WERI-Rb-1 (cell line): Measurements from ENCODE around the gene EHF.

ENCODE experiments used
- DNase-seq: peaks from one replicate; pipeline ENCODE4 v3.0.0-alpha.2; 2020
- H3K27ac ChIP-seq: fragments of 250-450 bp; sonication (Bioruptor Pico); 2 replicates; pipeline ENCODE4 v1.5.1; 2020; ENCODE audit warnings: mild to moderate bottlenecking, moderate library complexity
- H3K27me3 ChIP-seq: fragments of 250-450 bp; sonication (Bioruptor Pico); 2 replicates; pipeline ENCODE4 v1.5.1; 2021; ENCODE audit warnings: mild to moderate bottlenecking, low read depth, moderate library complexity; ENCODE audit not compliant: insufficient read depth, severe bottlenecking
- H3K36me3 ChIP-seq: fragments of 250-450 bp; sonication (Bioruptor Pico); 2 replicates; pipeline ENCODE4 v1.5.1; 2020; ENCODE audit warnings: mild to moderate bottlenecking, moderate library complexity
- H3K4me3 ChIP-seq: 2 replicates; pipeline ENCODE4 v1.5.1; 2011; ENCODE audit warnings: low read depth, mild to moderate bottlenecking, control low read depth, low read length
- H3K9me3 ChIP-seq: fragments of 250-450 bp; sonication (Bioruptor Pico); 2 replicates; pipeline ENCODE4 v1.5.1; 2021; ENCODE audit warnings: mild to moderate bottlenecking, moderate library complexity; ENCODE audit not compliant: severe bottlenecking
- TF ChIP-seq, protein P1 (sequence below): IDR thresholded peaks from 2 replicates; pipeline ENCODE4 v1.5.1; 2011; ENCODE audit warnings: low read depth, mild to moderate bottlenecking, control low read depth, inconsistent platforms, low read length

Gene EHF

DNA sequence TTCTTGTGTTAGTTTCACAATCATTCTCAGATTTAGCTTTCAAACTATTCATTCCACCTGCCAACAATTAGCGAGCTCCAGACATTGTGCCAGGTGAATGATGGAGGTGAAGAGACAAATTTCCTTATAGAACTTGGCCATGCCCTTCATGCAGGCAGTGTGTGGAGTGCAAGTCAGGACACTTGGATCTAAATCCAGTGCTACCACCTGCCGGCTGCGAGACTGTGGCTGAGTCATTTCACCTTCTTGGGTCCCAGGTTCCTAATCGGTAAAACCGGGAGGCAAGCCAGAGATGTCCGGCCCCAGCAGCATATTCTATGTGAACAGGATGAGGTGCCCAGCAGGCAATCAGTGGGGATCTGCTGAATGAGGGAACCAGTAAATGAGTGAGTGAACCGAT lies 18.6 kb upstream of the EHF start:
- DNase-seq, result peak; percentile 47
- H3K4me3 ChIP-seq, result no peak overlapping the region
- H3K36me3 ChIP-seq, result no peaks in the 10 kb centered on the region
- TF ChIP-seq, protein P1, sequence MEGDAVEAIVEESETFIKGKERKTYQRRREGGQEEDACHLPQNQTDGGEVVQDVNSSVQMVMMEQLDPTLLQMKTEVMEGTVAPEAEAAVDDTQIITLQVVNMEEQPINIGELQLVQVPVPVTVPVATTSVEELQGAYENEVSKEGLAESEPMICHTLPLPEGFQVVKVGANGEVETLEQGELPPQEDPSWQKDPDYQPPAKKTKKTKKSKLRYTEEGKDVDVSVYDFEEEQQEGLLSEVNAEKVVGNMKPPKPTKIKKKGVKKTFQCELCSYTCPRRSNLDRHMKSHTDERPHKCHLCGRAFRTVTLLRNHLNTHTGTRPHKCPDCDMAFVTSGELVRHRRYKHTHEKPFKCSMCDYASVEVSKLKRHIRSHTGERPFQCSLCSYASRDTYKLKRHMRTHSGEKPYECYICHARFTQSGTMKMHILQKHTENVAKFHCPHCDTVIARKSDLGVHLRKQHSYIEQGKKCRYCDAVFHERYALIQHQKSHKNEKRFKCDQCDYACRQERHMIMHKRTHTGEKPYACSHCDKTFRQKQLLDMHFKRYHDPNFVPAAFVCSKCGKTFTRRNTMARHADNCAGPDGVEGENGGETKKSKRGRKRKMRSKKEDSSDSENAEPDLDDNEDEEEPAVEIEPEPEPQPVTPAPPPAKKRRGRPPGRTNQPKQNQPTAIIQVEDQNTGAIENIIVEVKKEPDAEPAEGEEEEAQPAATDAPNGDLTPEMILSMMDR, result no peak
- no peaks in the 10 kb centered on the region for H3K9me3 ChIP-seq
- H3K27me3 ChIP-seq, result no peaks in the 10 kb centered on the region
- no peak overlapping the region for H3K27ac ChIP-seq

DNA sequence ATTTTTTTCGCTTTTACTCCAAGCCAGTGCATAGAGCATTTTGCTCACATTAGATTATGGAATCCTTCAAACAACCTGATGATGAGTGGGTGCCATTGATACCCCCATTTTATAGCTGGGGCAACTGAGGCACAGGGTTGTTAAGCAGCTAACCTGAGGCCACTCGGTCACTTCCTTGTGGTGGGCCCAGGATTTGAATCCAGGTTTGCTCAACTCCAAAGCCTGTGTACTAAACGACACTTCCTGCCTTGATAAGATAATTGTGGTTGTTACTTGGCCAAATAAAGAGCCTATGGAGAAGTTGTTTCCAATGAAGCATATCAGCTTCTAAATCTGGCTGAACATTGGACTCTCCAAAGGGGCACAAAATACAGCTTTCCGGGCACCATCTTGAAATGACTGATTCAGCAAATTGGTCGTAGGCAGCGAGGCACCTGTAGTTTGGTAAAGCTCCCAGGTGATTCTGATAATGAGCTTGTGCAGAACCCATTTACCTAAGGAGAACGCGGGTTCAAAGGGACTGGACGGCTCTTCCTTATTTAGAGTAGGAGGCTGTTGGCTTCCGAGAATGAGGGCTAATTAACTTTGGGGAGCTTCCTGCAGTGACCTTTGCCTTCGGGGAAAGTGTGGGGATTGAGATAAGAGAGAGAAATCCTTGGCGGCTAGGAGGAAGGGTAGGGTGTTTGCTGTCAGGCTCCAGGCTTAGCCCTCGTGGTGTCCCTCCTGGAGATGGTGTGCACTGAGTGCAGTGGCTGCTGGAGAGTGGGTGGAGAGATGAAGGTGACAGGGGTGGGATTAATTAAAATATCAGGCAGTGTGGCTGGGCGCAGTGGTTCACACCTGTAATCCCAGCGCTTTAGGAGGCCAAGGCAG lies 17.5 kb upstream of the EHF start:
- Histone ChIP-seq H3K36me3 (no peaks in the 10 kb centered on the region), H3K4me3 (no peak overlapping the region), H3K27ac (no peak overlapping the region), H3K9me3 (no peaks in the 10 kb centered on the region), H3K27me3 (no peaks in the 10 kb centered on the region)
- TF ChIP-seq, protein P1, result no peak
- no peak for DNase-seq

DNA sequence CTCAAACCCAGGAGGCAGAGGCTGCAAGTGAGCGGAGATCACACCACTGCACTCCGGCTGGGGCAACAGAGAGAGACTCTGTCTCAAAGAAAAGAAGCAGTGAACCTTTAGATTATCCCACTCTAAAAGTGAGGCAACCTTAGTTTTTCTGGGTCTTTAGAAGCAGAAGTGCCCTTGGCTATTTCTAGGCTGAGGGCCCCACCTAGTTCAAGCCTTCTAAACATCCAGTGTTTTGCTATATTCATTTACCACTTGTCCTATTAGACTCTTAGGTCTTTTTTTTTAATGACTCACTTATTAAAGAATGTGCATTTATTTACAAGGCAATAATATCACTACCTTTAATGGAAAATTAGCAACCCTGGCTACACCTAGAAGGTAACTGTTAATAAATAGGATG lies 16.7 kb upstream of the EHF start:
- no peak for DNase-seq
- H3K27ac ChIP-seq, result no peak overlapping the region

DNA sequence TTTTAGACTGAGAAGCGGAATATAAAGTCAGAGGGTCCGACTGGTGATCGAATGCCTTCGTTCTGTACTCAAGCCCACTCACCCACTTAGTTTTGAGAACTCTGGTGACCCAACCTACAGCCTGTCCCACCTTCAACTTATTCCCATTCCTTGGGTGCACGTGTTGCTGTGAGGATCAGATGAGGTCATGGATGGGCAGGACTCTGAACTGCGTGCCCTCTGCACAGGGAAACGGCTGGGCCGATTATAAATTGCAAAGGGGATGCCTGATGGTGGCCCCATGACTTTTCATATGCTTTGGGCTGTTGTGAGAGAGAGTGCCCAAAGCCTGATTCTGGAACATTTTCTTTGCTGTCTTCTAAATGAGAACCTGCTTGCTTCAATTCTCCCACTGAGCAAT lies 16.0 kb upstream of the EHF start:
- TF ChIP-seq, protein P1, result no peak

More for the DNA sequence above, 16.7 kb upstream of the EHF start:
- Histone ChIP-seq H3K36me3 (no peaks in the 10 kb centered on the region), H3K9me3 (no peaks in the 10 kb centered on the region), H3K27me3 (no peaks in the 10 kb centered on the region), H3K4me3 (no peak overlapping the region)
- TF ChIP-seq, protein P1, result no peak

DNA sequence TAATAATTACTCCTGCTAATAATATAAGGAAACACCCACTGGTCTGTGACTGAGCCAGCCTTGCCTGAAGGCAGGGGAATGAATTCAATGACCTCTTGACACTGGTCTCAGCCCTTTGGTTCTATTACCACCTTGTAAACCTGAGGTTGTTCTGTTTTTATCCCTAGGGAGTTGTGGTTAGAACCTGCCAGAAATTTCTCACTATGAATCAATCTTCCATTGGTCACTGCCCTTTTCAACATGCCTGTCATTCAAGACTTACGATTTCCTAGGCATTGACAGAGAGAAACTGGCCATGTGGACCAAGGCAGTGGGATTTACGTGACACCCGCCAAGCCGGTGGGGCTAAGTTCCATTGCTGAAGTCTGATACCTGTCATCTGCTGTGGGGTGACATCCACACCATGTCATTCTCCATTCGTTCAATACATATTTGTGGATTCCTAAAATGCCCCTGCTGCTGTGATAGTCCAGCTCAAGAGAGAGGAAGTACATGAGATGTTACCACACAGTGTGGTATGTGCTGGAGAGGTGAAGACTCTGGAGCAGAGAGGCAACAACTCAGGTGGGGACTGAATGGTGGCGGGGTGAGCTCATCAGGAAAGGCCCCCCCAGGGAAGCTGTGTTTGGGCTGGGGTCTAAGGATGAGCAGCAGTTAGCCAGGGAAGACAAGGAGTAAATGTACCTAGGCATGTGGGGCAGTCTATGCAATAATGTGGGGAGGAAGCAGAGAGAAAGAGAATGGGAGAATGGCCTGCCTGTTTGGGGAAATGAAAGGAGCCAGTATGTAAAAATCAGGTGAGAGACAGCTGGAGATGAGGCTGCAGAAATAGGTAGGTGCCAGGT lies 15.2 kb upstream of the EHF start:
- H3K27me3 ChIP-seq, result no peaks in the 10 kb centered on the region
- H3K36me3 ChIP-seq, result no peaks in the 10 kb centered on the region
- H3K4me3 ChIP-seq, result no peak overlapping the region
- TF ChIP-seq, protein P1, result no peak
- H3K9me3 ChIP-seq, result no peaks in the 10 kb centered on the region
- no peak for DNase-seq
- no peak overlapping the region for H3K27ac ChIP-seq

More for the DNA sequence above, 16.0 kb upstream of the EHF start:
- Histone ChIP-seq H3K36me3 (no peaks in the 10 kb centered on the region), H3K9me3 (no peaks in the 10 kb centered on the region), H3K27ac (no peak overlapping the region), H3K27me3 (no peaks in the 10 kb centered on the region), H3K4me3 (no peak overlapping the region)
- no peak for DNase-seq
